Measurements from ENCODE around the gene SEZ6. TPM values are rescaled to one million over a fixed set of nuclear protein-coding genes. Genes with fewer than 3 reads are reported as not detected.

The SEZ6 gene
- total RNA-seq, 2 donors from 2014 or later: not detected

DNA sequence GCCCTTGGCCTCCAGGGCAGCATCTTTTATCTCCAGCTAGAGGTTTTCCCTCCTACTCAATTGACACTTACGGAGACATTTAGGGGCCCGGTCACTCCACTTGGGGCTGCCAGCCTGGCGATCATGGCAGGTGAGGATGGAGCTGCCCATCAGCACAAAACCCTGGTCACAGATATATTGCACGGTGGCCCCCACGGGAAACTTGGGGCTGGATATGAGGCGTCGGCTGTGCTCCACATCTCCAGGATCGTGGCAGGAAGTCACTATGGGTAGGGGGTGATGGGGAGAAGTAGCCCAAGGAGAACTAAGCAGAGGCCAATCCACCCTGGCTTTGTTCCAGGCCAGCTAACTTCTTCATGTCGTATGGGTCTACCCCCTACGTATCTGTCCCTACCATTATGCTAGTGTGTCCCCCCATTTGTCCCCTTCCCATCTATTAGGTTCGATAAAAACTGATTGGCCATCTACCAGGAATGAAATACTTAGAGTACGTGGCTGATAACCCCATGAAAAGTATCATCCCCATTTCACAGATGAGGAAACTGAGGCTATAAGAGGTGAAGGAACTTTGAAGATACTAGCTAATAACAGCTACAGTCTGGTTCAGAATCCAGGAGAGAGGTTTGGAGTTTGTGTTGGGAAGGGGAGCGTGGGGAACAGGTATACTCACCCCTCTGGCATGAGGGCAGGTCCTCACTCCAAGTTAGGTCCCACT is 48.4 kb downstream of the SEZ6 start:
- Histone ChIP-seq H3K36me3 (replicated peaks in 1 of 2; ENCODE audit: insufficient read depth in 1 of 2, low read depth in 2 of 2) (no peaks in the 10 kb centered on the region), H3K9me3 (no peaks in the 10 kb centered on the region), H3K4me1 (peaks cover 9% of the 10 kb centered on the region), H3K27me3 (peaks cover 0 to 4% of the 10 kb centered on the region in 2 donors), H3K27ac (no peak overlapping the region), H3K4me3 (no peak overlapping the region)
- TF ChIP-seq CTCF (IDR thresholded peaks at IDR 0.05) (no peak), POLR2A (IDR thresholded peaks at IDR 0.05) (no peak)
- DNase-seq (no peak), ATAC-seq (no peak)
- intact Hi-C loops (cut with DNase I): loop anchor here (10.0 kb wide), 1 partner anchor 327 kb away; no protein-coding TSS in a partner anchor
- 85 to 89% methylated on average over 13 of the region's 13 CpGs for WGBS, 2 donors

GRCh38 chr17:28956861-28957260 is 49.0 kb downstream of the SEZ6 start:
- TF ChIP-seq POLR2A (IDR thresholded peaks at IDR 0.05) (no peak), CTCF (IDR thresholded peaks at IDR 0.05) (no peak)
- 76 to 87% methylated on average over 2 to 3 of the region's 3 CpGs for WGBS, 2 donors
- intact Hi-C loops (cut with DNase I): loop anchor here (10.0 kb wide), 1 partner anchor 328 kb away; no protein-coding TSS in a partner anchor

GRCh38 chr17:28956112-28956511 is 49.7 kb downstream of the SEZ6 start:
- no peak for DNase-seq
- ATAC-seq: no peak
- no peaks in the 10 kb centered on the region for H3K36me3 ChIP-seq (replicated peaks in 1 of 2; ENCODE audit: insufficient read depth in 1 of 2, low read depth in 2 of 2)
- no peak overlapping the region for H3K27ac ChIP-seq
- WGBS, 2 donors: 75 to 80% methylated on average over 5 to 7 of the region's 7 CpGs
- H3K4me1 ChIP-seq: peaks cover 10% of the 10 kb centered on the region
- no peak overlapping the region for H3K4me3 ChIP-seq
- intact Hi-C loops (cut with DNase I): loop anchor here (10.0 kb wide), 1 partner anchor 329 kb away; no protein-coding TSS in a partner anchor
- no peaks in the 10 kb centered on the region for H3K27me3 ChIP-seq
- TF ChIP-seq POLR2A (IDR thresholded peaks at IDR 0.05): no peak
- no peak for TF ChIP-seq CTCF (IDR thresholded peaks at IDR 0.05)
- H3K9me3 ChIP-seq: no peaks in the 10 kb centered on the region

More at GRCh38 chr17:28956861-28957260, 49.0 kb downstream of the SEZ6 start:
- H3K27ac ChIP-seq: no peak overlapping the region
- no peaks in the 10 kb centered on the region for H3K36me3 ChIP-seq (replicated peaks in 1 of 2; ENCODE audit: insufficient read depth in 1 of 2, low read depth in 2 of 2)
- ATAC-seq (no peak), DNase-seq (no peak)
- no peak overlapping the region for H3K4me3 ChIP-seq
- H3K9me3 ChIP-seq: no peaks in the 10 kb centered on the region
- H3K4me1 ChIP-seq: peaks cover 10% of the 10 kb centered on the region
- H3K27me3 ChIP-seq: no peaks in the 10 kb centered on the region

GRCh38 chr17:28955408-28955807 is 50.4 kb downstream of the SEZ6 start:
- no peaks in the 10 kb centered on the region for H3K27me3 ChIP-seq
- no peak for DNase-seq
- H3K9me3 ChIP-seq: no peaks in the 10 kb centered on the region
- no peak overlapping the region for H3K4me3 ChIP-seq
- TF ChIP-seq POLR2A (IDR thresholded peaks at IDR 0.05): no peak
- TF ChIP-seq CTCF (IDR thresholded peaks at IDR 0.05): no peak
- 87 to 89% methylated on average over 2 to 5 of the region's 5 CpGs for WGBS, 2 donors
- ATAC-seq: no peak
- H3K27ac ChIP-seq: no peak overlapping the region
- intact Hi-C loops (cut with DNase I): loop anchor here (10.0 kb wide), 1 partner anchor 329 kb away; no protein-coding TSS in a partner anchor
- no peaks in the 10 kb centered on the region for H3K36me3 ChIP-seq (replicated peaks in 1 of 2; ENCODE audit: insufficient read depth in 1 of 2, low read depth in 2 of 2)
- H3K4me1 ChIP-seq: peaks cover 10% of the 10 kb centered on the region
